ENCODE results near the gene KCNG4. TPM values are rescaled to one million over a fixed set of nuclear protein-coding genes. Genes with fewer than 3 reads are reported as not detected.

Gene KCNG4
- total and polyA plus RNA-seq, 9 donors = not detected

DNA sequence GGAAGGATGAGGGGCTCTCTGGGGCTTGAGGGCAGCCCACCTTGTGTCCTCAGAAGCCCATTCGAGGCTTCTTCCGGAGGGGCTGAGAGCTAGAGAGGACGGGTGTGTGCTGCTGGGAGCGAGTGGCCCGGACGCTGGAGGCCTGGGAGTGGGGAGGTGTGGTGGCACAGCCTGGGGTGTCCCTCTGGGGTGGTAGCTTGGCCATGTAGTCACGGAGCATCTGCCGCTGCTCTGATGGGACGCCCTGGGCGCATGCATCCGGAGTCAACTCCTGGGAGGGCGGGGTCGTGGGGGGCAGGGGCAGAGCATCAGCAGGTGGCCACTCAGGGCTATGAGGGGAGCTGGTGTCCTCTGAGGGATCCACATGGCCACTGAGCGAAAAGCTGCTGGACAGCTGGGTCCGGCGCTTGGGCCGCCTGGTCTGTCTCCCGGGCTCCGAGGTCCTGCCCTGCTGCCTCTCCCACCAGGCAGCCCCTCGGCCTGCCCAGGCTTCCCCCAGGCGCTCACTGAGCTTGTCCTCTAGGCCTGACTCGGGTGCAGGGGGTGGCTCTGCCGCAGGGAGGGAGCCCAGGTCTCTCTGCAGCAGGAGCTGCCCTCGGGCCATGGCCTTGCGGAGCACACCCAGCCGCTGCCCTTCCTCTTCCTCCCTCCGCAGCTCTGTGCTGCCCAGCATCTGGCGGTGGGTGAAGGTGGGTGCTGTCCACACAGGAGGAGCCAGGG is 60.8 kb downstream of the KCNG4 start:
- Histone ChIP-seq H3K4me1 (ENCODE audit: insufficient read depth) (peaks cover 21% of the 10 kb centered on the region), H3K36me3 (no peaks in the 10 kb centered on the region), H3K9me3 (no peaks in the 10 kb centered on the region), H3K27me3 (no peaks in the 10 kb centered on the region), H3K27ac (peak overlapping the region in 1 of 2 donors; percentile 36), H3K4me3 (no peak overlapping the region)
- TF ChIP-seq EP300 (IDR thresholded peaks at IDR 0.05) = no peak
- no peak for TF ChIP-seq POLR2A (IDR thresholded peaks at IDR 0.05)
- no peak for TF ChIP-seq CTCF (IDR thresholded peaks at IDR 0.05)
- 86 to 90% (median 88%) methylated on average over 25 to 28 of the region's 28 CpGs for WGBS, 3 donors
- DNase-seq = no peak
- intact Hi-C loops (cut with DNase I) = loop anchor here in 1 of 4 donors (5.0 to 10.0 kb wide), 3 partner anchors 47 to 214 kb away; partner anchors contain the start of gene NECAB2

- Histone ChIP-seq H3K36me3 (no peaks in the 10 kb centered on the region), H3K27ac (peak overlapping the region; percentile 36 to 44), H3K4me3 (no peak overlapping the region), H3K4me1 (ENCODE audit: insufficient read depth) (peaks cover 16% of the 10 kb centered on the region), H3K9me3 (no peaks in the 10 kb centered on the region), H3K27me3 (no peaks in the 10 kb centered on the region)
- TF ChIP-seq CTCF (IDR thresholded peaks at IDR 0.05) (no peak), POLR2A (IDR thresholded peaks at IDR 0.05) (no peak), EP300 (IDR thresholded peaks at IDR 0.05) (no peak)
- 51 to 70% (median 61%) methylated on average over 15 of the region's 15 CpGs for WGBS, 3 donors
- intact Hi-C loops (cut with DNase I) = loop anchor here in 1 of 4 donors (5.0 to 10.0 kb wide), 3 partner anchors 46 to 213 kb away; partner anchors contain the start of gene NECAB2
- DNase-seq = peak in 2 of 5 donors; percentile 44 to 58
Measured at GRCh38 chr16:84178146-84178765, 61.6 kb downstream of the KCNG4 start.

DNA sequence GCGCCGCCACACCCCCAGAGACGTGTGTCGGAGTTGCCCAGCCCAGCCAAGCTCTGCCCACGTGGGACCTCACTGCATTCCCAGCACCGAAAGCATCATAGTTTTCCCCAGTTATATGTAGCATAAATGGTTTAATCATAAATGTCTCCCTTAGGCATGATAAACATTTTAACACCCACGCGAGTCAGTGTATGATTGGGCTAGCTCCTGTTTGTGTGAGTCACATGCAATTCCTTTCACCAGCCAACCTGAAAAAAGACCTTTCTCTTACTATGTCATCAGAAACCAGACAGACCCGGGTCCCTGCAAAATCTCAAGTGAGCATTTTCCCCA is 62.1 kb downstream of the KCNG4 start:
- 20 to 23% (median 20%) methylated on average over 9 of the region's 9 CpGs for WGBS, 3 donors
- peaks cover 16% of the 10 kb centered on the region for H3K4me1 ChIP-seq (ENCODE audit: insufficient read depth)
- no peak for DNase-seq
- TF ChIP-seq EP300 (IDR thresholded peaks at IDR 0.05) = no peak
- no peak for TF ChIP-seq CTCF (IDR thresholded peaks at IDR 0.05)
- no peak for TF ChIP-seq POLR2A (IDR thresholded peaks at IDR 0.05)
- no peaks in the 10 kb centered on the region for H3K36me3 ChIP-seq
- H3K27me3 ChIP-seq = no peaks in the 10 kb centered on the region
- intact Hi-C loops (cut with DNase I) = loop anchor here in 1 of 4 donors (5.0 to 10.0 kb wide), 3 partner anchors 45 to 213 kb away; partner anchors contain the start of gene NECAB2
- H3K9me3 ChIP-seq = no peaks in the 10 kb centered on the region
- H3K4me3 ChIP-seq = no peak overlapping the region
- peak overlapping the region; percentile 5 to 44 for H3K27ac ChIP-seq

GRCh38 chr16:84176192-84177053 is 63.4 kb downstream of the KCNG4 start:
- TF ChIP-seq CTCF (IDR thresholded peaks at IDR 0.05) (no peak), EP300 (IDR thresholded peaks at IDR 0.05) (no peak), POLR2A (IDR thresholded peaks at IDR 0.05) (no peak)
- H3K27me3 ChIP-seq = no peaks in the 10 kb centered on the region
- H3K9me3 ChIP-seq = no peaks in the 10 kb centered on the region
- intact Hi-C loops (cut with DNase I) = loop anchor here in 1 of 4 donors (5.0 to 10.0 kb wide), 3 partner anchors 44 to 212 kb away; partner anchors contain the start of gene NECAB2
- H3K4me3 ChIP-seq = no peak overlapping the region
- WGBS, 3 donors = 37 to 42% (median 40%) methylated on average over 17 to 18 of the region's 18 CpGs
- H3K27ac ChIP-seq = peak overlapping the region; percentile 36 to 44
- DNase-seq = peak in 2 of 5 donors; percentile 42 to 54
- H3K4me1 ChIP-seq (ENCODE audit: insufficient read depth) = peaks cover 16% of the 10 kb centered on the region
- no peaks in the 10 kb centered on the region for H3K36me3 ChIP-seq

Measured in ovary (tissue), 9 donors.